Endodermal cell (in vitro differentiated cells): ENCODE data around the gene FAM227B. TPM values are rescaled to one million over a fixed set of nuclear protein-coding genes. Genes with fewer than 3 reads are reported as not detected.

Experiments
- DNase-seq: peaks from one replicate; pipeline ENCODE4 v3.0.0-alpha.2; 2017
- H3K27ac ChIP-seq: 2 replicates; pipeline ENCODE4 v1.5.1; 2013; ENCODE audit warnings: mild to moderate bottlenecking, low read depth, low read length, moderate library complexity
- H3K27me3 ChIP-seq: 2 replicates; pipeline ENCODE4 v1.6.1; 2013; ENCODE audit warnings: mild to moderate bottlenecking, low read length, moderate library complexity; ENCODE audit not compliant: insufficient read depth, control insufficient read depth, poor library complexity, severe bottlenecking
- H3K36me3 ChIP-seq: 2 replicates; pipeline ENCODE4 v1.7.0; 2013; ENCODE audit warnings: mild to moderate bottlenecking, low read length, moderate library complexity; ENCODE audit not compliant: control insufficient read depth, insufficient read depth
- H3K4me1 ChIP-seq: one replicate; pipeline ENCODE4 v1.7.0; 2013; ENCODE audit warnings: low read length; ENCODE audit not compliant: control insufficient read depth, insufficient read depth
- H3K4me3 ChIP-seq: 2 replicates; pipeline ENCODE4 v1.5.1; 2013; ENCODE audit warnings: mild to moderate bottlenecking, low read length, moderate library complexity
- H3K9ac ChIP-seq: 2 replicates; pipeline ENCODE4 v1.6.1; 2013; ENCODE audit warnings: mild to moderate bottlenecking, low read length, moderate library complexity; ENCODE audit not compliant: poor library complexity, severe bottlenecking; ENCODE audit errors: extremely low read depth
- H3K9me3 ChIP-seq: 2 replicates; pipeline ENCODE4 v1.6.1; 2013; ENCODE audit warnings: mild to moderate bottlenecking, low read length, moderate library complexity; ENCODE audit not compliant: control insufficient read depth
- H3K27ac Mint-ChIP-seq: 2 replicates; pipeline ENCODE4 v1.8.0; 2020; ENCODE audit warnings: mixed read lengths
- H3K27me3 Mint-ChIP-seq: 2 replicates; pipeline ENCODE4 v1.8.0; 2021; ENCODE audit warnings: mild to moderate bottlenecking, mixed read lengths; ENCODE audit not compliant: insufficient read depth
- H3K36me3 Mint-ChIP-seq: 2 replicates; pipeline ENCODE4 v1.8.0; 2020; ENCODE audit warnings: low read depth, mixed read lengths
- H3K4me1 Mint-ChIP-seq: 2 replicates; pipeline ENCODE4 v1.8.0; 2020; ENCODE audit warnings: mixed read lengths
- H3K4me3 Mint-ChIP-seq: 2 replicates; pipeline ENCODE4 v1.8.0; 2020; ENCODE audit warnings: mild to moderate bottlenecking, moderate library complexity, mixed read lengths
- H3K9me3 Mint-ChIP-seq: 2 replicates; pipeline ENCODE4 v1.8.0; 2020; ENCODE audit warnings: mild to moderate bottlenecking, mixed read lengths
- WGBS, 2 experiments: methylation state at CpG; one replicate each; pipeline versions ENCODE4 v1.1.5 to v1.1.7; 2013; ENCODE audit warnings: missing lambda C conversion rate in 2 of 2, mixed read lengths in 1 of 2; ENCODE audit not compliant: insufficient coverage in 1 of 2, insufficient read length in 1 of 2; 5-methylcytosine and 5-hydroxymethylcytosine counted together
- total RNA-seq, 2 donors: library from RNA; stranded (reverse); fragmentation: NEBNext Ultra II Directional in 1 of 2; extraction: Animal tissue kit (Norgen Biotek cat#: 25700) in 1 of 2; gene quantifications; 2 replicates in 1 of 2; 3 replicates in 1 of 2; pipeline ENCODE4 v1.2.1, GENCODE V29; 2021
- TF ChIP-seq, protein P1 (sequence below): fragments of 200-600 bp; sonication (generic); conservative IDR thresholded peaks from 2 replicates; pipeline ENCODE4 v1.5.0; 2021; ENCODE audit warnings: antibody characterized with exemption, mild to moderate bottlenecking

FAM227B gene
- total RNA-seq, 2 donors from 2014 or later = 7.5 to 8.5 TPM

DNA sequence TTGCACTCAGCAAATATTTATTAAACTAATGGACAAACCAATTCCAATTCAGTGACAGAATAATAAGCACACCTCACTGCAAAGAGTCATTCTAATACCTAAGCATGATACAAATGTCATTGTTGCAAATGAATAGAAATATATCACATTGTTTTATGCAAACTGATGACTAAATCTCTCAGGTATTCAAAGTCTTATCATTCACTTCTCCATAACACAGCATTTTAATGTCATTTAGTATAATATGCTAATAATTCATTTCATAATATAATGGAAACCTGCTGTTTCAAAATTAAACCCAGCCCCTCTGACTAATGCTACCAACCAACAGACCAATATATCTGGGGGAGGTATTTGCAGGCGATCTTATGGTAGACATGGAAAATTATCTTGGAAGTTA is 125.8 kb downstream of the FAM227B start:
- H3K27me3 ChIP-seq = no peaks in the 10 kb centered on the region
- no peak overlapping the region for H3K27ac ChIP-seq
- TF ChIP-seq, protein P1, sequence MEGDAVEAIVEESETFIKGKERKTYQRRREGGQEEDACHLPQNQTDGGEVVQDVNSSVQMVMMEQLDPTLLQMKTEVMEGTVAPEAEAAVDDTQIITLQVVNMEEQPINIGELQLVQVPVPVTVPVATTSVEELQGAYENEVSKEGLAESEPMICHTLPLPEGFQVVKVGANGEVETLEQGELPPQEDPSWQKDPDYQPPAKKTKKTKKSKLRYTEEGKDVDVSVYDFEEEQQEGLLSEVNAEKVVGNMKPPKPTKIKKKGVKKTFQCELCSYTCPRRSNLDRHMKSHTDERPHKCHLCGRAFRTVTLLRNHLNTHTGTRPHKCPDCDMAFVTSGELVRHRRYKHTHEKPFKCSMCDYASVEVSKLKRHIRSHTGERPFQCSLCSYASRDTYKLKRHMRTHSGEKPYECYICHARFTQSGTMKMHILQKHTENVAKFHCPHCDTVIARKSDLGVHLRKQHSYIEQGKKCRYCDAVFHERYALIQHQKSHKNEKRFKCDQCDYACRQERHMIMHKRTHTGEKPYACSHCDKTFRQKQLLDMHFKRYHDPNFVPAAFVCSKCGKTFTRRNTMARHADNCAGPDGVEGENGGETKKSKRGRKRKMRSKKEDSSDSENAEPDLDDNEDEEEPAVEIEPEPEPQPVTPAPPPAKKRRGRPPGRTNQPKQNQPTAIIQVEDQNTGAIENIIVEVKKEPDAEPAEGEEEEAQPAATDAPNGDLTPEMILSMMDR = no peak
- no peak for DNase-seq
- Mint-ChIP-seq H3K27me3 (no peaks in the 10 kb centered on the region), H3K36me3 (peaks cover 1% of the 10 kb centered on the region), H3K4me3 (no peak overlapping the region), H3K27ac (no peak overlapping the region), H3K9me3 (peaks cover 1% of the 10 kb centered on the region), H3K4me1 (no peaks in the 10 kb centered on the region)
- no peak overlapping the region for H3K4me3 ChIP-seq
- H3K9me3 ChIP-seq = no peaks in the 10 kb centered on the region
- H3K4me1 ChIP-seq = no peaks in the 10 kb centered on the region
- WGBS, 2 experiments = no CpG with 5 or more reads among the region's 1 CpG
- H3K9ac ChIP-seq = no peak overlapping the region
- no peaks in the 10 kb centered on the region for H3K36me3 ChIP-seq

DNA sequence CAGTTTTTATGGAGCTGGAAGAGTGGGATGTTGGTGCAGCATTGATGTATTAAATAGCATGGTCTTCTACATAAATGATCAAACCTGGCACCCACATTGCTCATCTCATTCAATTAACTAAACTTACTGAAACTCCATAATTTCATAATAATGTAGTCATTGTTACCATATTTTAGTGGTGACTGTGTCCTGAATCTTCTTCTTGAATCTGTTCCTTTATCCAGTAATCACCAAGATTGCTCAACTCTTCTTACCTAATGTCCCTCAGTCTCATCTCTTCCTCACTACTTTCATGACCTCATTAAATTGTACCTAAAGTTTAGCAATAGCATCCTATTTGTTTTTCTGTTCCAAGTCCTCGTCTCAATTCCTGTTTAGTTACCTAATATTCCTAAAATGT is 127.8 kb downstream of the FAM227B start:
- TF ChIP-seq, protein P1 = no peak
- Histone ChIP-seq H3K4me1 (no peaks in the 10 kb centered on the region), H3K27me3 (no peaks in the 10 kb centered on the region), H3K27ac (no peak overlapping the region), H3K9ac (no peak overlapping the region), H3K4me3 (no peak overlapping the region), H3K9me3 (no peaks in the 10 kb centered on the region), H3K36me3 (no peaks in the 10 kb centered on the region)
- Mint-ChIP-seq H3K9me3 (no peaks in the 10 kb centered on the region), H3K4me3 (no peak overlapping the region), H3K27ac (no peak overlapping the region), H3K4me1 (no peaks in the 10 kb centered on the region), H3K36me3 (no peaks in the 10 kb centered on the region), H3K27me3 (no peaks in the 10 kb centered on the region)
- no peak for DNase-seq
- 67 to 83% methylated on average over 1 of the region's 1 CpG for WGBS, 2 experiments

DNA sequence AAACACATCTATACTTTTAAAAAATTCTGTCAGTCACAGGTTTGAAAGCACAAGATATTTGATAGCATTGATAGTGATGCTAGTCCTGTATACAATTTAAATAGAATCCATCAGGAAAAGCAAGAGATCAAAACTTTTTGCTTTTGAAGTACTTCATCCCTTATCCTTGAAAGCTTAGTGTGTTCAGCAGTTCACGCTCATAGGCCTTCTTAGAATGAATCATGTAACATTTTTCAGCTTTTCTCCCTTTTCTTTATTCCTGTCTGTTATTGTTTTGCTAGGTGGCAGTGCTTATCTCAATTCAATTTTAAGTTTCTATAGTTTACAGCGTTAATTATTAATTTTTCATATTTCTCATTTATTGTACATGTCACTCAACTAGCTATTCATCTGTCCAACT is 128.5 kb downstream of the FAM227B start:
- H3K9me3 ChIP-seq = no peaks in the 10 kb centered on the region
- Mint-ChIP-seq H3K4me1 (no peaks in the 10 kb centered on the region), H3K27ac (no peak overlapping the region), H3K9me3 (no peaks in the 10 kb centered on the region), H3K36me3 (no peaks in the 10 kb centered on the region), H3K27me3 (no peaks in the 10 kb centered on the region), H3K4me3 (no peak overlapping the region)
- no peak overlapping the region for H3K9ac ChIP-seq
- H3K27me3 ChIP-seq = no peaks in the 10 kb centered on the region
- WGBS, 2 experiments = 100% methylated on average over 1 of the region's 2 CpGs; no CpG with 5 or more reads in 1 of the 2 experiments
- H3K36me3 ChIP-seq = no peaks in the 10 kb centered on the region
- no peak overlapping the region for H3K4me3 ChIP-seq
- no peak for DNase-seq
- H3K27ac ChIP-seq = no peak overlapping the region
- TF ChIP-seq, protein P1 = no peak
- no peaks in the 10 kb centered on the region for H3K4me1 ChIP-seq
